ENCODE results near the gene ADRB1. TPM values are rescaled to one million over a fixed set of nuclear protein-coding genes. Genes with fewer than 3 reads are reported as not detected.

Gene ADRB1
- total RNA-seq, 3 donors from 2014 or later (not counting 1 experiment from before 2014, with no cell fraction given) = 0.12 to 2.9 (median 2.1) TPM

DNA sequence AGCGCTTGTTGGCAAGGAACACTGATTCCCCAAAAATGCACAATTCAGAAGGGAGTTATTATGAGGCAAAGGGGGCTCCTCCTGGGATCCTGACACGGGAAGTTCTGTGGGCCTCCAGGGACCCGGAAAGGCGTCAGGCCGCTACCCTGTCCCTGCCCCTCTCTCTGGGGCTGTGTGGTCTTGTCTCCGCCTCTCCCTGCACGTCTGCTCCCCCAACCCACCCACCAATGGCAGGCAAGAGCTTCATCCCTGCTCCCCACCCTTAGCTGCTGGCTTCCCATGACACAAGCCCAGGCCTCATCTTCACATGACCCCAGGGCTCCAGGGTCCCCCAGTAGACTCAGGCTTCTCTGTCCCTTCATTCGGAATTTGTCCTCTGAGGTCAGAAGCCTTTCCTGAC lies 31.0 kb upstream of the ADRB1 start:
- intact Hi-C loops (cut with micrococcal nuclease) = no loop called here
- peaks cover 2 to 23% of the 10 kb centered on the region in 2 donors for H3K27me3 Mint-ChIP-seq (ENCODE audit: low read depth in 2 of 2)
- Histone ChIP-seq H3K9me3 (ENCODE audit: control insufficient read depth, insufficient read depth, low read length) (no peaks in the 10 kb centered on the region), H3K27me3 (ENCODE audit: control insufficient read depth, insufficient read depth, low read length) (no peaks in the 10 kb centered on the region), H3K4me3 (ENCODE audit: low read length) (no peak overlapping the region), H3K27ac (ENCODE audit: low read length) (no peak overlapping the region), H3K4me1 (ENCODE audit: control insufficient read depth, insufficient read depth, low read length) (no peaks in the 10 kb centered on the region), H3K36me3 (ENCODE audit: control insufficient read depth, insufficient read depth, low read length) (no peaks in the 10 kb centered on the region)
- TF ChIP-seq, protein P1, sequence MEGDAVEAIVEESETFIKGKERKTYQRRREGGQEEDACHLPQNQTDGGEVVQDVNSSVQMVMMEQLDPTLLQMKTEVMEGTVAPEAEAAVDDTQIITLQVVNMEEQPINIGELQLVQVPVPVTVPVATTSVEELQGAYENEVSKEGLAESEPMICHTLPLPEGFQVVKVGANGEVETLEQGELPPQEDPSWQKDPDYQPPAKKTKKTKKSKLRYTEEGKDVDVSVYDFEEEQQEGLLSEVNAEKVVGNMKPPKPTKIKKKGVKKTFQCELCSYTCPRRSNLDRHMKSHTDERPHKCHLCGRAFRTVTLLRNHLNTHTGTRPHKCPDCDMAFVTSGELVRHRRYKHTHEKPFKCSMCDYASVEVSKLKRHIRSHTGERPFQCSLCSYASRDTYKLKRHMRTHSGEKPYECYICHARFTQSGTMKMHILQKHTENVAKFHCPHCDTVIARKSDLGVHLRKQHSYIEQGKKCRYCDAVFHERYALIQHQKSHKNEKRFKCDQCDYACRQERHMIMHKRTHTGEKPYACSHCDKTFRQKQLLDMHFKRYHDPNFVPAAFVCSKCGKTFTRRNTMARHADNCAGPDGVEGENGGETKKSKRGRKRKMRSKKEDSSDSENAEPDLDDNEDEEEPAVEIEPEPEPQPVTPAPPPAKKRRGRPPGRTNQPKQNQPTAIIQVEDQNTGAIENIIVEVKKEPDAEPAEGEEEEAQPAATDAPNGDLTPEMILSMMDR (IDR thresholded peaks at IDR 0.05) = no peak
- no peaks in the 10 kb centered on the region for H3K9me3 Mint-ChIP-seq
- ATAC-seq (no peak), DNase-seq (no peak)
- no peak overlapping the region for H3K4me3 Mint-ChIP-seq
- peaks cover 0 to under 1% of the 10 kb centered on the region in 2 donors for H3K4me1 Mint-ChIP-seq
- H3K36me3 Mint-ChIP-seq = peaks cover 8% of the 10 kb centered on the region
- no peak overlapping the region for H3K27ac Mint-ChIP-seq
- WGBS (ENCODE audit: insufficient coverage) = 92% methylated on average over 8 of the region's 8 CpGs

DNA sequence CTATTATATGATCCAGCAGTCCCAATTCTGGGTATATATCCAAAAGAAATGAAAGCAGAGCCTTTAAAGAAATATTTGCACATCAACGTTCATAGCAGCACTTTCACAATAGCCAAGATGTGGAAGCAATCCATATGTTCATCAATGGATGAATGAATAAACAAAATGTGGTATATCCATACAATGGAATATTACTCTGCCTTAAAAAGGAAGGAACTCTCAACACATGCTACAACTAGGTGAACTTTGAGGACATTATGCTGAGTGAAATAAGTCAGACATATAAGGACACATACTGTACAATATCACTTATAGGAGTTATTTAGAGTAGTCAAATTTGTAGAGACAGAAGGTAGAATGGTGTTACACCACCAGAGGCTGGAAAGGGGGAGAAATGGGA lies 28.0 kb upstream of the ADRB1 start:
- Mint-ChIP-seq H3K4me1 (peaks cover 0 to 4% of the 10 kb centered on the region in 2 donors), H3K36me3 (peaks cover 8% of the 10 kb centered on the region), H3K27me3 (ENCODE audit: low read depth in 2 of 2) (peaks cover 14 to 23% of the 10 kb centered on the region in 2 donors), H3K27ac (no peak overlapping the region), H3K4me3 (no peak overlapping the region), H3K9me3 (no peaks in the 10 kb centered on the region)
- H3K36me3 ChIP-seq (ENCODE audit: control insufficient read depth, insufficient read depth, low read length) = no peaks in the 10 kb centered on the region
- no peaks in the 10 kb centered on the region for H3K4me1 ChIP-seq (ENCODE audit: control insufficient read depth, insufficient read depth, low read length)
- DNase-seq (no peak), ATAC-seq (no peak)
- intact Hi-C loops (cut with micrococcal nuclease) = no loop called here
- no CpG with 5 or more reads among the region's 1 CpG for WGBS (ENCODE audit: insufficient coverage)
- no peak overlapping the region for H3K4me3 ChIP-seq (ENCODE audit: low read length)
- no peaks in the 10 kb centered on the region for H3K9me3 ChIP-seq (ENCODE audit: control insufficient read depth, insufficient read depth, low read length)
- no peaks in the 10 kb centered on the region for H3K27me3 ChIP-seq (ENCODE audit: control insufficient read depth, insufficient read depth, low read length)
- H3K27ac ChIP-seq (ENCODE audit: low read length) = no peak overlapping the region
- TF ChIP-seq, protein P1 (IDR thresholded peaks at IDR 0.05) = no peak

DNA sequence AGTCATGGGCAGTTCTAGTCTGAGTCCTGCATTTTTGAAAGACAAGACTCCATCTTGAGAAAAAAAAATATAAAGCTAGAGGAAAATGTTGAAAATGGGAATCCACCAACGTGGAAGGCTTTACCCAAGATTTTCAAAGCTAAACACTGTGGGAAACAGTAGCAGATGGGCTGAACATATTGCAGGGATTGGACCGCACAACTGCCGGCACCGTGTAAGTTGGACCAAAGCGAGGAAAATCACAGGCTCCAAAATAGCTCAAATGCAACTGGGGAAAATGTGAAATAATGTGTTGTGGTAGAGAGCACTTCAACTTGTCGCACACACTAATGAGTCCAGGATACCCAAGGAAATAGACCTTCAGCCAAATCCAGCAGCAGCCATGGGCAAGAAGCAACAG lies 26.4 kb upstream of the ADRB1 start:
- Histone ChIP-seq H3K4me1 (ENCODE audit: control insufficient read depth, insufficient read depth, low read length) (no peaks in the 10 kb centered on the region), H3K27me3 (ENCODE audit: control insufficient read depth, insufficient read depth, low read length) (no peaks in the 10 kb centered on the region), H3K9me3 (ENCODE audit: control insufficient read depth, insufficient read depth, low read length) (no peaks in the 10 kb centered on the region), H3K4me3 (ENCODE audit: low read length) (no peak overlapping the region), H3K27ac (ENCODE audit: low read length) (no peak overlapping the region), H3K36me3 (ENCODE audit: control insufficient read depth, insufficient read depth, low read length) (no peaks in the 10 kb centered on the region)
- DNase-seq (no peak), ATAC-seq (no peak)
- H3K4me3 Mint-ChIP-seq = no peak overlapping the region
- WGBS (ENCODE audit: insufficient coverage) = 82% methylated on average over 6 of the region's 6 CpGs
- H3K27ac Mint-ChIP-seq = no peak overlapping the region
- H3K36me3 Mint-ChIP-seq = peaks cover 8% of the 10 kb centered on the region
- intact Hi-C loops (cut with micrococcal nuclease) = no loop called here
- H3K9me3 Mint-ChIP-seq = no peaks in the 10 kb centered on the region
- H3K4me1 Mint-ChIP-seq = peaks cover 0 to 4% of the 10 kb centered on the region in 2 donors
- TF ChIP-seq, protein P1 (IDR thresholded peaks at IDR 0.05) = no peak
- peaks cover 14 to 23% of the 10 kb centered on the region in 2 donors for H3K27me3 Mint-ChIP-seq (ENCODE audit: low read depth in 2 of 2)

- H3K4me3 Mint-ChIP-seq = no peak overlapping the region
- H3K27ac Mint-ChIP-seq = no peak overlapping the region
- ATAC-seq (no peak), DNase-seq (no peak)
- H3K27me3 Mint-ChIP-seq (ENCODE audit: low read depth in 2 of 2) = peaks cover 15 to 23% of the 10 kb centered on the region in 2 donors
- TF ChIP-seq, protein P1 (IDR thresholded peaks at IDR 0.05) = no peak
- intact Hi-C loops (cut with micrococcal nuclease) = no loop called here
- WGBS (ENCODE audit: insufficient coverage) = 51% methylated on average over 5 of the region's 5 CpGs
- H3K4me1 ChIP-seq (ENCODE audit: control insufficient read depth, insufficient read depth, low read length) = no peaks in the 10 kb centered on the region
- H3K9me3 ChIP-seq (ENCODE audit: control insufficient read depth, insufficient read depth, low read length) = no peaks in the 10 kb centered on the region
- no peak overlapping the region for H3K4me3 ChIP-seq (ENCODE audit: low read length)
- no peak overlapping the region for H3K27ac ChIP-seq (ENCODE audit: low read length)
- no peaks in the 10 kb centered on the region for H3K36me3 ChIP-seq (ENCODE audit: control insufficient read depth, insufficient read depth, low read length)
- H3K9me3 Mint-ChIP-seq = no peaks in the 10 kb centered on the region
- no peaks in the 10 kb centered on the region for H3K27me3 ChIP-seq (ENCODE audit: control insufficient read depth, insufficient read depth, low read length)
- H3K36me3 Mint-ChIP-seq = peaks cover 8% of the 10 kb centered on the region
- peaks cover 0 to 4% of the 10 kb centered on the region in 2 donors for H3K4me1 Mint-ChIP-seq
Measured at GRCh38 chr10:114017873-114018272, 25.8 kb upstream of the ADRB1 start.
